PC-9 (cell line): Measurements from ENCODE around the gene NEBL.

Experiments
- CTCF ChIP-seq: fragments of 200-600 bp; sonication (generic); conservative IDR thresholded peaks from 2 replicates; pipeline ENCODE4 v1.6.1; 2017; ENCODE audit warnings: mixed run types, antibody characterized with exemption, mild to moderate bottlenecking, moderate library complexity
- EZH2 ChIP-seq: fragments of 200-600 bp; sonication (generic); IDR thresholded peaks from 2 replicates; pipeline ENCODE4 v1.8.0; 2017; ENCODE audit warnings: antibody characterized with exemption, low read depth

DNA sequence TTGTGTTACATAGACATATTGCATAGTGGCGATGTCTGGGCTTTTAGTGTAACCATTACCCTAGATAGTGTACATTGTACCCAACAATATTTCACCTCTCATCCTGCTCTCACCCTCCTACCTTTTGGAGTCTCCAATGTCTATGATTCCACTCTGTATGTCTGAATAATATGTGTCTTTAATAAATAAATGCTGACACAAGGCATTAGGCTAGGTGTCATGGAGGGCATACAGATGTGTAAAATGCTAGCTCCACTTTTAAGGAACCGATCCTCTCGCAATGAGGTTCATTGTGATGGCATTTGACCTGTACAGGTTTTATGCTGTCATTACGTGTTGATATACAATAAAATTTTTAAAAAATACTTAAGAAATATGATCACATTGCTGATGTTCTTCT lies 74.3 kb downstream of the NEBL start:
- no peak for TF ChIP-seq CTCF
- TF ChIP-seq EZH2: no peak
